Adrenal gland (tissue), 12 donors: Measurements from ENCODE around the gene ANO2. TPM values are rescaled to one million over a fixed set of nuclear protein-coding genes. Genes with fewer than 3 reads are reported as not detected.
A peak's percentile ranks its signal among the peaks of the same experiment; 100 is the strongest.

ENCODE experiments used
- DNase-seq, 7 donors: peaks; one replicate each; pipeline ENCODE4 v3.0.0-alpha.2; 2019 to 2020
- H3K27ac ChIP-seq, 5 donors: fragments of 200-600 bp; sonication (generic) in 4 of 5; 1 replicate in 3 of 5; 2 replicates in 2 of 5; pipeline versions ENCODE4 v1.5.1 to v1.8.0; 2016 to 2020; ENCODE audit warnings: mild to moderate bottlenecking in 1 of 5
- H3K27me3 ChIP-seq: fragments of 200-600 bp; 2 replicates; pipeline ENCODE4 v1.8.0; 2021
- H3K36me3 ChIP-seq, 2 donors: fragments of 200-600 bp; replicated peaks in 1 of 2; 1 replicate in 1 of 2; 2 replicates in 1 of 2; pipeline versions ENCODE4 v1.5.1 to v1.8.0; 2018 to 2022
- H3K4me1 ChIP-seq, 2 donors: fragments of 200-600 bp; replicated peaks in 1 of 2; 1 replicate in 1 of 2; 2 replicates in 1 of 2; pipeline versions ENCODE4 v1.5.1 to v1.8.0; 2018 to 2021
- H3K4me3 ChIP-seq, 4 donors: fragments of 200-600 bp; sonication (generic) in 3 of 4; one replicate each; pipeline ENCODE4 v1.5.1; 2016 to 2018
- H3K9me3 ChIP-seq, 3 donors: fragments of 200-600 bp; sonication (generic) in 1 of 3; replicated peaks in 1 of 3; 1 replicate in 2 of 3; 2 replicates in 1 of 3; pipeline versions ENCODE4 v1.5.1 to v1.8.0; 2016 to 2021
- POLR2A ChIP-seq, 2 donors: fragments of 450-650 bp; IDR thresholded peaks; one replicate each; pipeline ENCODE4 v1.6.1; 2017; ENCODE audit warnings: antibody characterized with exemption in 2 of 2, mild to moderate bottlenecking in 2 of 2, moderate library complexity in 1 of 2
- WGBS, 4 donors: extraction: QIAGEN DNeasy Blood & Tissue Kit in 2 of 4; methylation state at CpG; one replicate each; pipeline versions ENCODE4 v1.1.5 to v1.1.7; 2013 to 2017; 5-methylcytosine and 5-hydroxymethylcytosine counted together
- intact Hi-C, 2 donors: fragments of 100-400 bp; cut with DNase I; formaldehyde crosslinking; loops; one replicate each; pipeline versions ENCODE4 v1.14.1 to v1.15.0; 2022 to 2023
- polyA plus RNA-seq, 3 donors: library from polyadenylated mRNA; stranded (reverse); fragments of 200-250 nt in 2 of 3; fragments of 350-450 nt in 1 of 3; fragmentation: Illumina TruSeq in 1 of 3; extraction: RNeasy Lipid Tissue Mini Kit (QIAGEN cat#74804) in 1 of 3; gene quantifications; one replicate each; pipeline ENCODE4 v1.2.3, GENCODE V29; 2013 to 2014
- total RNA-seq, 9 donors: library from RNA; depleted of rRNA in 4 of 9; stranded (reverse); fragments of >200 nt in 4 of 9; fragments of 120-200 nt in 1 of 9; fragmentation: NEBNext Ultra II Directional in 1 of 9; extraction: Animal tissue kit (Norgen Biotek cat#: 25700) in 1 of 9; gene quantifications; one replicate each; pipeline versions ENCODE4 v1.1.0 to v1.2.4, GENCODE V29; 2013 to 2023
- TF ChIP-seq, protein P1 (sequence below), 6 experiments: fragments of 450-650 bp in 4 of 6; fragments of 200-600 bp in 2 of 6; sonication (generic) in 1 of 6; IDR thresholded peaks; 1 replicate in 5 of 6; 2 replicates in 1 of 6; pipeline versions ENCODE4 v1.5.1 to v1.8.0; 2016 to 2021; ENCODE audit warnings: antibody characterized with exemption in 6 of 6, mild to moderate bottlenecking in 2 of 6, moderate library complexity in 1 of 6
- donor health status: healthy with polysubstance abuse.
- donor health status: Bipolar disorder and iron deficiency.
- donor health status: DM: yes; HTN: yes; CAD: no.
- donor health status: DM: no; HTN: no; CAD: no.
- donor health status: DM: no; HTN: no; CAD: no.
- donor health status: DM: yes; HTN: yes; CAD: no.

ANO2 gene
- total and polyA plus RNA-seq, 12 donors = 0.17 to 1.8 (median 0.88) TPM; not detected in 1

DNA sequence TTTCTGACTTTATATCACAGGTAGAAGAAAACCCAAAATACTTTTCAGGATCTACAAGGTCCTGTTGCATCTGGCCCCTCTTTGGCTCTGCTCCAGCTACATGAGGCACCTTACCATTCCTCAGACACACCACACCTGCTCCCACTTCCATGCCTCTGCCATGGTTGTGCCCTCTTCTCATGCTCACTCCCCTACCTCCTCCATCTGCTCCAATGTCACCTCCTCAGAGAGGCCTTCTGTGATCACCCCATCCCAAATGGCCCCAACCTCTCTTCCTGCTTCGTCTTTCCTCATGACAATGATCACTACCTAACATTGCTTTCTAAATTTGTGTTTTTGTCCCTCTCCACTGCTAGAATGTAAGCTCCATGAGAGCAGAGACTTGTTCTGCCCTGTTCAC is 174.3 kb downstream of the ANO2 start:
- Histone ChIP-seq H3K4me3 (no peak overlapping the region), H3K27me3 (no peaks in the 10 kb centered on the region), H3K9me3 (no peaks in the 10 kb centered on the region), H3K4me1 (no peaks in the 10 kb centered on the region), H3K27ac (no peak overlapping the region), H3K36me3 (no peaks in the 10 kb centered on the region)
- TF ChIP-seq, protein P1, sequence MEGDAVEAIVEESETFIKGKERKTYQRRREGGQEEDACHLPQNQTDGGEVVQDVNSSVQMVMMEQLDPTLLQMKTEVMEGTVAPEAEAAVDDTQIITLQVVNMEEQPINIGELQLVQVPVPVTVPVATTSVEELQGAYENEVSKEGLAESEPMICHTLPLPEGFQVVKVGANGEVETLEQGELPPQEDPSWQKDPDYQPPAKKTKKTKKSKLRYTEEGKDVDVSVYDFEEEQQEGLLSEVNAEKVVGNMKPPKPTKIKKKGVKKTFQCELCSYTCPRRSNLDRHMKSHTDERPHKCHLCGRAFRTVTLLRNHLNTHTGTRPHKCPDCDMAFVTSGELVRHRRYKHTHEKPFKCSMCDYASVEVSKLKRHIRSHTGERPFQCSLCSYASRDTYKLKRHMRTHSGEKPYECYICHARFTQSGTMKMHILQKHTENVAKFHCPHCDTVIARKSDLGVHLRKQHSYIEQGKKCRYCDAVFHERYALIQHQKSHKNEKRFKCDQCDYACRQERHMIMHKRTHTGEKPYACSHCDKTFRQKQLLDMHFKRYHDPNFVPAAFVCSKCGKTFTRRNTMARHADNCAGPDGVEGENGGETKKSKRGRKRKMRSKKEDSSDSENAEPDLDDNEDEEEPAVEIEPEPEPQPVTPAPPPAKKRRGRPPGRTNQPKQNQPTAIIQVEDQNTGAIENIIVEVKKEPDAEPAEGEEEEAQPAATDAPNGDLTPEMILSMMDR (IDR thresholded peaks at IDR 0.05) = no peak
- TF ChIP-seq POLR2A (IDR thresholded peaks at IDR 0.05) = no peak
- WGBS, 4 donors = 77 to 88% (median 82%) methylated on average over 1 of the region's 1 CpG
- intact Hi-C loops = no loop called here
- no peak for DNase-seq

DNA sequence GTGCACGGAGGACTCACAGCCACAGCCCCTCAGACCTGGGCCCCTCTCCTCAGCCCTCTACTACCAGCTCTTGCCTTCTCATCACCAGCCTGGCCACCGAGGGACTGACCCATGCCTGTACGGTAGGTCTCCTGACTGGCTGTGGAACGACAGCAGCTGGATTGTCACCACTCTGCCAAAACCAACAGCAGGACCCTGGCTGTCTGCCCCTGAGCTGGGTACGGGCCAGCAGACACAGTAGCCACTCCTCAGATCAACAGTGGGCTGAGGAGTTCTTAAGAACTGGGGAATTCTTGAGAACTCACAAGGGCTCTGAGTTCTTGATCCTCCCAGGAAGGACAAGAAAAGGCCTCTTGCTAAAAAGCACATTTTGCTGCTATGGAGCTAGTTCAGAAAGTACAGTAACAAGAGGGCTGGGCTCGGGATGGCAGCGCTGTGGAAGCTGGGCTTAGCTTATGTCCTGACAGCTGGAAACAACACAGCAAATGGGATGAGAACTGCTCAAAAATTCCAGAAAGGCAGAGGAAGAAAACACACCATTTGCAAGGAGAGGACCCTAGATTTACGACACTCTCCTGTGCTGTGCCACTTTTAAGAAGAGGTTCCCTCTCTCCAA is 176.4 kb downstream of the ANO2 start:
- no peak for TF ChIP-seq POLR2A (IDR thresholded peaks at IDR 0.05)
- TF ChIP-seq, protein P1 (IDR thresholded peaks at IDR 0.05) = no peak
- Histone ChIP-seq H3K27ac (no peak overlapping the region), H3K4me1 (no peaks in the 10 kb centered on the region), H3K4me3 (no peak overlapping the region), H3K9me3 (no peaks in the 10 kb centered on the region), H3K27me3 (no peaks in the 10 kb centered on the region), H3K36me3 (no peaks in the 10 kb centered on the region)
- intact Hi-C loops = no loop called here
- WGBS, 4 donors = 51 to 82% (median 65%) methylated on average over 5 to 8 of the region's 8 CpGs
- peak in 2 of 7 donors; percentile 21 to 56 for DNase-seq

DNA sequence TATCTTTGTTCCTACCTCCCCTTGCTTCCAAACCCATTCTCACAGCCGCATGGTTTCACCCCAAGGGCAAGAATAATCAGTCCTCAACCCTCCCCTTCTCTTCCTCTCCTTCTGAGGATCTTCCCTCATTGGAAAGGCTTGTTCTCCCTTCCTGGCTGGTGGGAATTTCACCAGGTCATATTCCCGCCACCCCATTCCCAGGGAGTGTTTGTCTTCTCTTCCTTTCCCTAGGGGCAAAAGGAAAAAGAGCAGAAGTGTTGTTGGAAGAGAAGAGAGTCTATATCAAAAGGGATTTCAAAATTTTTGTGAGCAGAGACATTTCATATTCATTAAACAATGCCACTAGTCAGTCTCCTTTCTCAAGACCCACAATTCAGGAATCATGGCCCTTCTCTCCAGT is 176.9 kb downstream of the ANO2 start:
- Histone ChIP-seq H3K4me3 (no peak overlapping the region), H3K4me1 (no peaks in the 10 kb centered on the region), H3K36me3 (no peaks in the 10 kb centered on the region), H3K27ac (no peak overlapping the region), H3K9me3 (no peaks in the 10 kb centered on the region), H3K27me3 (no peaks in the 10 kb centered on the region)
- TF ChIP-seq POLR2A (IDR thresholded peaks at IDR 0.05) = no peak
- TF ChIP-seq, protein P1 (IDR thresholded peaks at IDR 0.05) = no peak
- WGBS, 4 donors = 62 to 75% (median 70%) methylated on average over 2 of the region's 2 CpGs
- DNase-seq = no peak
- intact Hi-C loops = no loop called here

- no peak for TF ChIP-seq POLR2A (IDR thresholded peaks at IDR 0.05)
- TF ChIP-seq, protein P1 (IDR thresholded peaks at IDR 0.05) = no peak
- Histone ChIP-seq H3K27me3 (no peaks in the 10 kb centered on the region), H3K9me3 (no peaks in the 10 kb centered on the region), H3K4me3 (no peak overlapping the region), H3K4me1 (no peaks in the 10 kb centered on the region), H3K36me3 (no peaks in the 10 kb centered on the region), H3K27ac (no peak overlapping the region)
- intact Hi-C loops = no loop called here
- 80 to 85% (median 82%) methylated on average over 3 of the region's 3 CpGs for WGBS, 4 donors
- DNase-seq = no peak
Observed at GRCh38 chr12:5758347-5758746, 186.7 kb downstream of the ANO2 start.
